ENCODE results near the gene AKR1C8.
"Not testable (repeated sequence)": the region's sequence is repeated elsewhere in the genome, so short reads cannot be mapped to it uniquely, and the experiment has no call there.

Gene AKR1C8

DNA sequence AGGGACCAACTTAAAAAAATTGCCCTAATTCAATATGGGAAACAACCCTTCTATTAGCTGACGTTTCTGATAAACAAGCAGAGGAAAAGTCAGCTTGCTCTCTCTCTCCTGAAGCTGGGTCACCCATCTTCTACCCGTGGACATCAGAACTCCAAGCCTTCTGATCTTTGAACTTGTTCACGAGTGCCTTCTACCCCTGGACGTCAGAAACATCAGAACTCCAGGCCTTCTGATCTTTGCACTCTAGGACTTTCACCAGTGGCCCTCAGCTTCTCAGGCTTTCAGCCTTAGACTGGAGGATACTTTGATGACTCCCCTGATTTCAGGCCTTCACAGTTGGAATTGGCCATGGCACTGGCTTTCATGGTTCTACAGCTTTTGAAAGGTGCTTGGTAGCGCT lies 41.8 kb downstream of the AKR1C8 start:
- Histone ChIP-seq H3K4me3 (ENCODE audit: low read length in 2 of 2) (no peak overlapping the region), H3K9ac (ENCODE audit: low read length in 2 of 2) (no peak overlapping the region), H3K4me1 (ENCODE audit: control insufficient read depth, insufficient read depth, low read length) (no peaks in the 10 kb centered on the region), H3K36me3 (ENCODE audit: control insufficient read depth in 2 of 2, insufficient read depth in 2 of 2, low read length in 2 of 2) (no peaks in the 10 kb centered on the region), H3K9me3 (ENCODE audit: control insufficient read depth in 2 of 2, low read length in 2 of 2) (no peaks in the 10 kb centered on the region), H3K27me3 (ENCODE audit: control insufficient read depth in 1 of 2, insufficient read depth in 2 of 2, low read length in 2 of 2) (no peaks in the 10 kb centered on the region), H3K27ac (ENCODE audit: low read length) (no peak overlapping the region)

DNA sequence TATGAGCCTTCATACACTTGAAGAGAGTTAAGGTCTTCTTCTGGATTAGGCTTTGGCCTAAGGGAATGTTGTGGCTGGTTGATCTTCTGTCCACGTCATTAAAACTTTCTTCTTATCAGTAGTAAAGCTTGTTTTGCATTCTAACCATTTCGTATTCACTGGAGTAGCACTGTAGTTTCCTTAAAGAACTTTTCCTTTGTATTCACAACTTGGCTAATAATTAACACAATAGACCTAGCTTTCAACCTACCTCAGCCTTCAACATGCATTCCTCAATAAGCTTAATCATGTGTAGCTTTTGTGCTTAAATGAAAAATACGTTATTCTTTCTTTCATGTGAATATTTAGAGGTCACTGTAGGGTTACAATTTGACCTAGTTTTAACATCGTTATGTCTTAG lies 42.8 kb downstream of the AKR1C8 start:
- Histone ChIP-seq H3K27ac (ENCODE audit: low read length) (no peak overlapping the region), H3K36me3 (ENCODE audit: control insufficient read depth in 2 of 2, insufficient read depth in 2 of 2, low read length in 2 of 2) (no peaks in the 10 kb centered on the region), H3K4me3 (ENCODE audit: low read length in 2 of 2) (no peak overlapping the region), H3K4me1 (ENCODE audit: control insufficient read depth, insufficient read depth, low read length) (no peaks in the 10 kb centered on the region), H3K9ac (ENCODE audit: low read length in 2 of 2) (no peak overlapping the region), H3K27me3 (ENCODE audit: control insufficient read depth in 1 of 2, insufficient read depth in 2 of 2, low read length in 2 of 2) (no peaks in the 10 kb centered on the region), H3K9me3 (ENCODE audit: control insufficient read depth in 2 of 2, low read length in 2 of 2) (no peaks in the 10 kb centered on the region)

GRCh38 chr10:5137699-5138098 lies 47.3 kb downstream of the AKR1C8 start:
- H3K4me1 ChIP-seq (ENCODE audit: control insufficient read depth, insufficient read depth, low read length); H3K36me3 ChIP-seq (ENCODE audit: control insufficient read depth in 2 of 2, insufficient read depth in 2 of 2, low read length in 2 of 2): not testable (repeated sequence)

GRCh38 chr10:5136468-5137087 lies 48.4 kb downstream of the AKR1C8 start:
- Histone ChIP-seq H3K27ac (ENCODE audit: low read length) (no peak overlapping the region), H3K9me3 (ENCODE audit: control insufficient read depth in 2 of 2, low read length in 2 of 2) (peaks cover 0 to 5% of the 10 kb centered on the region in 2 donors), H3K27me3 (ENCODE audit: control insufficient read depth in 1 of 2, insufficient read depth in 2 of 2, low read length in 2 of 2) (no peaks in the 10 kb centered on the region), H3K9ac (ENCODE audit: low read length in 2 of 2) (no peak overlapping the region), H3K36me3 (ENCODE audit: control insufficient read depth in 2 of 2, insufficient read depth in 2 of 2, low read length in 2 of 2) (no peaks in the 10 kb centered on the region), H3K4me3 (ENCODE audit: low read length in 2 of 2) (no peak overlapping the region), H3K4me1 (ENCODE audit: control insufficient read depth, insufficient read depth, low read length) (no peaks in the 10 kb centered on the region)

More at GRCh38 chr10:5137699-5138098, 47.3 kb downstream of the AKR1C8 start:
- H3K27ac ChIP-seq (ENCODE audit: low read length); H3K27me3 ChIP-seq (ENCODE audit: control insufficient read depth in 1 of 2, insufficient read depth in 2 of 2, low read length in 2 of 2); H3K4me3 ChIP-seq (ENCODE audit: low read length in 2 of 2); H3K9ac ChIP-seq (ENCODE audit: low read length in 2 of 2); H3K9me3 ChIP-seq (ENCODE audit: control insufficient read depth in 2 of 2, low read length in 2 of 2): not testable (repeated sequence)

DNA sequence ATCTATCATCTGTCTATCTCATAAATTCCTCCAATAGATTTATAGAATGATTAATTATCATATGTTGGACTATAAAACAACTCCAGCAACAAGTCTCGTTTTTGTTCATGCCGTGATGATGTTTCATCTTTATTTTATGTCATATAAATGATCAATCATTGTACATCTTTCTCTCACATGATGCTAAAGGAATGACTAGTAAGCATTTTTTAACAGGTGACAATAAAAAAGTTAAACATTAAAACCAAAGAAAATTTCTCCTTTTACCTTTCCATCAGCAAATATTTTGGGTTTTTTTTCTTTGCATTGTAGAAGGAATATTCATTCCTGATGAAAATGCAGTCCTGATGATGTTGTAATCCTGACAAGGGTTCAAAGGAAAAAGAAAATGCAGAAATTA lies 49.4 kb downstream of the AKR1C8 start:
- Histone ChIP-seq H3K36me3 (ENCODE audit: control insufficient read depth in 2 of 2, insufficient read depth in 2 of 2, low read length in 2 of 2) (no peaks in the 10 kb centered on the region), H3K9ac (ENCODE audit: low read length in 2 of 2) (no peak overlapping the region), H3K9me3 (ENCODE audit: control insufficient read depth in 2 of 2, low read length in 2 of 2) (peaks cover 0 to 5% of the 10 kb centered on the region in 2 donors), H3K27ac (ENCODE audit: low read length) (no peak overlapping the region), H3K4me1 (ENCODE audit: control insufficient read depth, insufficient read depth, low read length) (no peaks in the 10 kb centered on the region), H3K27me3 (ENCODE audit: control insufficient read depth in 1 of 2, insufficient read depth in 2 of 2, low read length in 2 of 2) (no peaks in the 10 kb centered on the region), H3K4me3 (ENCODE audit: low read length in 2 of 2) (no peak overlapping the region)

GRCh38 chr10:5125315-5126044 lies 59.5 kb downstream of the AKR1C8 start:
- Histone ChIP-seq H3K9me3 (ENCODE audit: control insufficient read depth in 2 of 2, low read length in 2 of 2) (peaks cover 0 to 3% of the 10 kb centered on the region in 2 donors), H3K27me3 (ENCODE audit: control insufficient read depth in 1 of 2, insufficient read depth in 2 of 2, low read length in 2 of 2) (peaks cover 0 to 4% of the 10 kb centered on the region in 2 donors), H3K4me1 (ENCODE audit: control insufficient read depth, insufficient read depth, low read length) (no peaks in the 10 kb centered on the region), H3K4me3 (ENCODE audit: low read length in 2 of 2) (no peak overlapping the region), H3K36me3 (ENCODE audit: control insufficient read depth in 2 of 2, insufficient read depth in 2 of 2, low read length in 2 of 2) (no peaks in the 10 kb centered on the region), H3K27ac (ENCODE audit: low read length) (no peak overlapping the region), H3K9ac (ENCODE audit: low read length in 2 of 2) (no peak overlapping the region)

DNA sequence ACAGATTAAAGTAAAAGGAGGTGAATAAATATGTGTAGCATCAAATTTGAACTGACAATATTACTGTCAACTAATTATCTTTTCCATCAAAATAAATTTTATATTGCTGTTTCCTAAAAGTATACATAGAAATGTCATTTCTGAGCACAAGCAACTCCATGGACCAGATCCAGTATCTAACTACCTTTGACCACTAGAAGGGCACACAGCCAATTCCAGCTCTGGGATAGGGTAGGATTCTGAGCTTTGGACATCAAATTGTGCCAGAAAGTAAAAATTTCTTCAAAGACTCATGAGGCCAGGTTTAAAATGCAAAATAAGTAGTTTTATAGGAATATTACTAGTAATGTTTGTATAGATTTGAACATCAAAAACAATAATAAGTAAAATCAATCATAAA lies 61.1 kb downstream of the AKR1C8 start:
- Histone ChIP-seq H3K36me3 (ENCODE audit: control insufficient read depth in 2 of 2, insufficient read depth in 2 of 2, low read length in 2 of 2) (no peaks in the 10 kb centered on the region), H3K27ac (ENCODE audit: low read length) (no peak overlapping the region), H3K9me3 (ENCODE audit: control insufficient read depth in 2 of 2, low read length in 2 of 2) (peaks cover 0 to 3% of the 10 kb centered on the region in 2 donors), H3K4me1 (ENCODE audit: control insufficient read depth, insufficient read depth, low read length) (no peaks in the 10 kb centered on the region), H3K9ac (ENCODE audit: low read length in 2 of 2) (no peak overlapping the region), H3K4me3 (ENCODE audit: low read length in 2 of 2) (no peak overlapping the region), H3K27me3 (ENCODE audit: control insufficient read depth in 1 of 2, insufficient read depth in 2 of 2, low read length in 2 of 2) (peaks cover 0 to 4% of the 10 kb centered on the region in 2 donors)

DNA sequence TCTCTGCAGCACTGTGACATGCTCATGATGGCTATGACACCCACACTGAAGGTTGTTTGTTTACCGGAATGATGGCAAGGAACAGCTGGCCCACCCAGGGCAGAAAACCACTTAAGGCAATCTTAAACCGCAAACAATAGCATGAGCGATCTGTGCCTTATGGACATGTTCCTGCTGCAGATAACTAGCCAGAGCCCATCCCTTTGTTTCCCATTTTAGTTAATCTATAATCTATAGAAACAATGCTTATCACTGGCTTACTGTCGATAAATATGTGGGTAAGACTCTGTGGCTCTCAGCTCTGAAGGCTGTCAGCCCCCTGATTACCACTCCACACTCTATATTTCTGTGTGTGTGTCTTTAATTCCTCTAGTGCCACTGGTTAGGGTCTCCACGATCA lies 65.0 kb downstream of the AKR1C8 start:
- H3K9ac ChIP-seq (ENCODE audit: low read length in 2 of 2); H3K4me1 ChIP-seq (ENCODE audit: control insufficient read depth, insufficient read depth, low read length); H3K9me3 ChIP-seq (ENCODE audit: control insufficient read depth in 2 of 2, low read length in 2 of 2); H3K4me3 ChIP-seq (ENCODE audit: low read length in 2 of 2); H3K27ac ChIP-seq (ENCODE audit: low read length); H3K36me3 ChIP-seq (ENCODE audit: control insufficient read depth in 2 of 2, insufficient read depth in 2 of 2, low read length in 2 of 2); H3K27me3 ChIP-seq (ENCODE audit: control insufficient read depth in 1 of 2, insufficient read depth in 2 of 2, low read length in 2 of 2): not testable (repeated sequence)

- Histone ChIP-seq H3K4me1 (ENCODE audit: control insufficient read depth, insufficient read depth, low read length) (no peaks in the 10 kb centered on the region), H3K9ac (ENCODE audit: low read length in 2 of 2) (no peak overlapping the region), H3K27me3 (ENCODE audit: control insufficient read depth in 1 of 2, insufficient read depth in 2 of 2, low read length in 2 of 2) (no peaks in the 10 kb centered on the region), H3K27ac (ENCODE audit: low read length) (no peak overlapping the region), H3K36me3 (ENCODE audit: control insufficient read depth in 2 of 2, insufficient read depth in 2 of 2, low read length in 2 of 2) (no peaks in the 10 kb centered on the region), H3K9me3 (ENCODE audit: control insufficient read depth in 2 of 2, low read length in 2 of 2) (no peaks in the 10 kb centered on the region), H3K4me3 (ENCODE audit: low read length in 2 of 2) (no peak overlapping the region)
Observed at GRCh38 chr10:5117026-5117425, 67.9 kb downstream of the AKR1C8 start.

DNA sequence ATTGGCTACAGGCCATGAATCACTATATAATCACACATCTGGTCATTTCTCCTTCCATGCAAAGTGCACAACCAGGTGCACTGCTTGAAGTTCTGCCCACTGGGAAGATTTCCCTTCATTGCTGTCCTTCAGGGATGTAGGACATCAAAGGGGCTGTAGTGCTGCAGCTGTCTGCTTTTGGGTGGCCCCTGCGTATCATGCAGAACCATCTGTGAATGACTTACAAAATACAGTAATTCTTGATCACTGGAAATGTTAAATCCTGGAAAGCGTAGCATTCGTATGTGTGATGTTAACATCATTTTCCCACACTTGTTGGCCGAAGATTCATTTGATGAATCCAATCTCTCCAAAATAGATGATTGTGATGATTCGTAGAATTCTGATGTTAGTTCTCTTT lies 68.3 kb downstream of the AKR1C8 start:
- Histone ChIP-seq H3K4me3 (ENCODE audit: low read length in 2 of 2) (no peak overlapping the region), H3K4me1 (ENCODE audit: control insufficient read depth, insufficient read depth, low read length) (no peaks in the 10 kb centered on the region)

DNA sequence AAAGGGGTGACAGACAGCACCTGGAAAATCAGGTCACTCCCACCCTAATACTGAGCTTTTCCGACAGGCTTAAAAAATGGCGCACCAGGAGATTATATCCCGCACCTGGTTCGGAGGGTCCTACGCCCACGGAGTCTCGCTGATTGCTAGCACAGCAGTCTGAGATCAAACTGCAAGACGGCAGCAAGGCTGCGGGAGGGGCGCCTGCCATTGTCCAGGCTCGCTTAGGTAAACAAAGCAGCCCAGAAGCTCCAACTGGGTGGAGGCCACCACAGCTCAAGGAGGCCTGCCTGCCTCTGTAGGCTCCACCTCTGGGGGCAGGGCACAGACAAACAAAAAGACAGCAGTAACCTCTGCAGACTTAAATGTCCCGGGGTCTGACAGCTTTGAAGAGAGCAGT lies 75.1 kb downstream of the AKR1C8 start:
- not testable (repeated sequence) for H3K4me3 ChIP-seq (ENCODE audit: low read length in 2 of 2); H3K9me3 ChIP-seq (ENCODE audit: control insufficient read depth in 2 of 2, low read length in 2 of 2); H3K27ac ChIP-seq (ENCODE audit: low read length); H3K27me3 ChIP-seq (ENCODE audit: control insufficient read depth in 1 of 2, insufficient read depth in 2 of 2, low read length in 2 of 2); H3K4me1 ChIP-seq (ENCODE audit: control insufficient read depth, insufficient read depth, low read length); H3K9ac ChIP-seq (ENCODE audit: low read length in 2 of 2); H3K36me3 ChIP-seq (ENCODE audit: control insufficient read depth in 2 of 2, insufficient read depth in 2 of 2, low read length in 2 of 2)

More for the DNA sequence above, 68.3 kb downstream of the AKR1C8 start:
- Histone ChIP-seq H3K9me3 (ENCODE audit: control insufficient read depth in 2 of 2, low read length in 2 of 2) (no peaks in the 10 kb centered on the region), H3K27ac (ENCODE audit: low read length) (no peak overlapping the region), H3K27me3 (ENCODE audit: control insufficient read depth in 1 of 2, insufficient read depth in 2 of 2, low read length in 2 of 2) (no peaks in the 10 kb centered on the region), H3K9ac (ENCODE audit: low read length in 2 of 2) (no peak overlapping the region), H3K36me3 (ENCODE audit: control insufficient read depth in 2 of 2, insufficient read depth in 2 of 2, low read length in 2 of 2) (no peaks in the 10 kb centered on the region)

Data from stomach smooth muscle (tissue), 2 donors.